HEK293T (cell line): ENCODE results near the gene MRPL1.

Experiments used
- ARNT ChIP-seq: fragments of 450-650 bp; IDR thresholded peaks from 2 replicates; pipeline ENCODE4 v1.6.1; 2017; ENCODE audit warnings: mild to moderate bottlenecking
- BHLHE40 ChIP-seq: fragments of 450-650 bp; IDR thresholded peaks from 2 replicates; pipeline ENCODE4 v1.6.1; 2016; ENCODE audit warnings: mild to moderate bottlenecking, moderate library complexity, borderline replicate concordance
- ELF4 ChIP-seq: fragments of 450-650 bp; IDR thresholded peaks from 2 replicates; pipeline ENCODE4 v1.6.1; 2017; ENCODE audit warnings: antibody characterized with exemption
- FOXA1 ChIP-seq: fragments of 450-650 bp; IDR thresholded peaks from 2 replicates; pipeline ENCODE4 v1.6.1; 2016; ENCODE audit warnings: mild to moderate bottlenecking
- FOXM1 ChIP-seq: fragments of 450-650 bp; IDR thresholded peaks from 2 replicates; pipeline ENCODE4 v1.6.1; 2017; ENCODE audit warnings: mild to moderate bottlenecking, borderline replicate concordance
- HDGF ChIP-seq: fragments of 450-650 bp; IDR thresholded peaks from 2 replicates; pipeline ENCODE4 v1.6.1; 2017; ENCODE audit warnings: antibody characterized with exemption, borderline replicate concordance
- L3MBTL2 ChIP-seq: fragments of 450-650 bp; conservative IDR thresholded peaks from 2 replicates; pipeline ENCODE4 v1.6.1; 2016; ENCODE audit warnings: mild to moderate bottlenecking
- LEF1 ChIP-seq: fragments of 450-650 bp; IDR thresholded peaks from 2 replicates; pipeline ENCODE4 v1.6.1; 2017; ENCODE audit warnings: mild to moderate bottlenecking, borderline replicate concordance
- NFRKB ChIP-seq: fragments of 450-650 bp; IDR thresholded peaks from 2 replicates; pipeline ENCODE4 v1.6.1; 2016; ENCODE audit warnings: mild to moderate bottlenecking, moderate library complexity
- PKNOX1 ChIP-seq: fragments of 450-650 bp; IDR thresholded peaks from 2 replicates; pipeline ENCODE4 v1.6.1; 2016
- SP1 ChIP-seq: fragments of 450-650 bp; IDR thresholded peaks from 2 replicates; pipeline ENCODE4 v1.6.1; 2017
- SUZ12 ChIP-seq: fragments of 450-650 bp; IDR thresholded peaks from 2 replicates; pipeline ENCODE4 v1.6.1; 2016; ENCODE audit warnings: mild to moderate bottlenecking
- TARDBP ChIP-seq: fragments of 450-650 bp; IDR thresholded peaks from 2 replicates; pipeline ENCODE4 v1.6.1; 2016
- ZNF384 ChIP-seq: fragments of 450-650 bp; IDR thresholded peaks from 2 replicates; pipeline ENCODE4 v1.6.1; 2016

GRCh38 chr4:77817304-77818072, 45.1 kb upstream of the MRPL1 start:
- TF ChIP-seq SUZ12 (no peak), ELF4 (no peak), HDGF (no peak), TARDBP (no peak), SP1 (no peak), BHLHE40 (no peak), FOXA1 (no peak), NFRKB (no peak), FOXM1 (no peak), L3MBTL2 (no peak), PKNOX1 (no peak), LEF1 (no peak), ZNF384 (no peak), ARNT (no peak)
